Measurements from ENCODE around the gene E2F7.

Gene E2F7

DNA sequence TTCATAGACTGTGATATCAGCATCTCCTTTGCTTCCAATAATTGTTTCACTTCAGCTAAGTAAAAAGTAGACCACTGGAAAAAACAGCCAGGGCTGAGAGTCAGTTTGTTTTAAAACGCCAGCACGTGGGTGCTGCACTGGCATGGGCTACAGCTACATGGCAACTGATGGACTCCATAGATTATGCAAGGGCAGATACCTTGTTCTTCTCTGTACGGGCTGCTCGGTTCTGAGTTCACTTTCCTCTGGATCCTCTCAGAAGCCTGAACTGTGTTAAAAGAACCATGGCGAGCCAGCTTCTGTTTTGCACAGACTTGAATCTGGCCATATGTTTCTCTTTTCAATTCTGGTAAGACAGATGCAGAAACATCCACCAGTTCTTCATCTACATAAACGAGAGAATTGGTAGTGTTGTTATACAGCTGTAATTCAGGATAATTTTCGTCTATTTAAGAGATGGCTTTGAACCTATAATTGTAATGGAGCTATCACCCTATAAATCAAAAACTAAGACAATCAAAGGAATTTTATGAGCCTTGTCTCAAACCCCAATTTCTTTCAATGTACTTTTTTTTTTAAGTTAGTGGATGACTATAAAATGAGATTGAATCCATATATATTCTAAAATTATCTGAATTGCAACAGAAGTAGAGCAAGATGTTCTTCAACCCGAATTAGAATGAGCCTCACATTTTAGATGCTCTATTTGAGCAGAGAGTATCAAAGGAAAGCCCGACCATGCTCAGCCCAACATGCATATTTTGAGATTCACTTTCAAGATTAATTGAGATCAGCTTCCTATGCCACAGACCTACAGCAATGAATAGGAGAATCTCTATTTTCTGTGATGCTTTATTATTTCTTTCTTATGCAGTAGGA is 31.5 kb downstream of the E2F7 start:
- TF ChIP-seq JUND (IDR thresholded peaks at IDR 0.05; ENCODE audit: low read depth) = no peak
- in situ Hi-C loops (cut with HindIII; ENCODE audit: low pct_unique_long_range_greater_than_20kb, low sequenced_read_pairs) = no loop called here

DNA sequence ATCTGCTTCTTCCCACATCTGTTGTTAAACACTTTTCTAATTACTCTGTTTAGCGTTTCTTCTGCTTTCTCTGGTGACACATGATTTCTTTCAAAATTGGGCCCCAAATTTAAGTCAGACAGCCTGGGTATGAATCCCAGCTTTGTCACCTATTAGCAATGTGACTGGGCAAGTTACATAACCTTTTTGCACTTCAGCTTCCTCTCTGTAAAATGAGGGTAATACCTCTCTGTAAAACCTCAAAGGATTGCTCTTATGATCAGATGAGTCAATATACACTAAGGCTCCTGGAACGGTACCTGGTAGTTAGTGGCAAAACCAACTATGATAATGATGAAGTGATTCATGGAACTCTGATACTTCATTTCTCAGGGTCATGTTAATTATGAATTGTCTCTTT is 33.0 kb downstream of the E2F7 start:
- no peak for DNase-seq (ENCODE audit: low read depth in 1 of 2, low spot score in 1 of 2)
- in situ Hi-C loops (cut with HindIII; ENCODE audit: low pct_unique_long_range_greater_than_20kb, low sequenced_read_pairs) = no loop called here
- no peak for TF ChIP-seq JUND (IDR thresholded peaks at IDR 0.05; ENCODE audit: low read depth)

More for the DNA sequence above, 31.5 kb downstream of the E2F7 start:
- DNase-seq (ENCODE audit: low read depth in 1 of 2, low spot score in 1 of 2) = no peak

GRCh38 chr12:77031745-77032144 is 33.6 kb downstream of the E2F7 start:
- in situ Hi-C loops (cut with HindIII; ENCODE audit: low pct_unique_long_range_greater_than_20kb, low sequenced_read_pairs) = no loop called here
- DNase-seq (ENCODE audit: low read depth in 1 of 2, low spot score in 1 of 2) = no peak
- no peak for TF ChIP-seq JUND (IDR thresholded peaks at IDR 0.05; ENCODE audit: low read depth)

DNA sequence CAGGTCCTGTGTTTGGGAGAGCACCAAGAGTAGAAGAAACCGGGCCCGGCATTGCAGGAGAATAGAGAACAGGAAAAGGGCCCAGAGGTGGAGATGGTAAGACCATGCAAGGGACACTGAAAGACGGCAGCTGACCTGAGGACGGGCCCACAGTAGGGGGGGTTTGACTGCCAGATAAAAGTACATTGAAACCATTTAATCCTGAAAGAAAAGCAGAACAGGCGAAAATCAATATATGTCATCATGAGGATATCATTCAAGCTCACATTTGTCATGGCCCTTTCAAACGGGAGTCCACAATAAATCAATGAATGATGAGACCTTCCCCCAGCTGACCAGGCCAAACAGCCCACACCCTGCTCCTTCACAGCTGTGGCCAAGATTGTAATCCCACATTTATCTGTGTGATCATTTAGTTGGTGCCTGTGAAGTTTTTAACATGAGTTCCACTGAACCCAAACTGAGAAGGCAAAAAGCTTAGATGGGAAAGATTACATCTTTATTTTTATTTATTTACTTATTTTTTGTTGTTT is 39.5 kb downstream of the E2F7 start:
- no peak for TF ChIP-seq JUND (IDR thresholded peaks at IDR 0.05; ENCODE audit: low read depth)
- in situ Hi-C loops (cut with HindIII; ENCODE audit: low pct_unique_long_range_greater_than_20kb, low sequenced_read_pairs) = no loop called here
- no peak for DNase-seq (ENCODE audit: low read depth in 1 of 2, low spot score in 1 of 2)

GRCh38 chr12:77023501-77023900 is 41.9 kb downstream of the E2F7 start:
- no peak for TF ChIP-seq JUND (IDR thresholded peaks at IDR 0.05; ENCODE audit: low read depth)
- no peak for DNase-seq (ENCODE audit: low read depth in 1 of 2, low spot score in 1 of 2)
- in situ Hi-C loops (cut with HindIII; ENCODE audit: low pct_unique_long_range_greater_than_20kb, low sequenced_read_pairs) = no loop called here

- no peak for DNase-seq (ENCODE audit: low read depth in 1 of 2, low spot score in 1 of 2)
- no peak for TF ChIP-seq JUND (IDR thresholded peaks at IDR 0.05; ENCODE audit: low read depth)
- in situ Hi-C loops (cut with HindIII; ENCODE audit: low pct_unique_long_range_greater_than_20kb, low sequenced_read_pairs) = no loop called here
These were observed 45.4 kb downstream of the E2F7 start for GRCh38 chr12:77019920-77020319.

GRCh38 chr12:77016606-77017005 is 48.8 kb downstream of the E2F7 start:
- no peak for DNase-seq (ENCODE audit: low read depth in 1 of 2, low spot score in 1 of 2)
- in situ Hi-C loops (cut with HindIII; ENCODE audit: low pct_unique_long_range_greater_than_20kb, low sequenced_read_pairs) = no loop called here
- no peak for TF ChIP-seq JUND (IDR thresholded peaks at IDR 0.05; ENCODE audit: low read depth)

DNA sequence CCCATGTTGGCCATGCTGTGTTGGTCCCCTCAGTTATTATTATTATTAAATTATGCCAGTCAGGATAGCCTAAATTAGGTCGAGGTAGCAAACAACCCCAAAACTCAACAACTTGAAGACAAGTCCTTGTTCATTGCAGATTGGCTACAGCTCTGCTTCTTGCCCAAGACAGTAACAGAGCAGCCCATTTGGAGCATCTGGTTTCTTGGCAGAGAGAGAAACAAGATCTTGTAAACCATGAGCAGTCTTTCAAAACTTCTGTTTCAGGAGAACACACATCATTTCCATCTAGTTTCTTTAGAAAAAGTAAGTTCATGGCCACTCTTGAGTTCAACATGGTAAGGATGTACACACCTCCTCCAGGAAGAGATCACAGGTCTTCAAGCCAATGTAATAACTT is 52.3 kb downstream of the E2F7 start:
- no peak for TF ChIP-seq JUND (IDR thresholded peaks at IDR 0.05; ENCODE audit: low read depth)
- in situ Hi-C loops (cut with HindIII; ENCODE audit: low pct_unique_long_range_greater_than_20kb, low sequenced_read_pairs) = no loop called here
- no peak for DNase-seq (ENCODE audit: low read depth in 1 of 2, low spot score in 1 of 2)

GRCh38 chr12:77010691-77011548 is 54.4 kb downstream of the E2F7 start:
- in situ Hi-C loops (cut with HindIII; ENCODE audit: low pct_unique_long_range_greater_than_20kb, low sequenced_read_pairs) = no loop called here
- DNase-seq (ENCODE audit: low read depth in 1 of 2, low spot score in 1 of 2) = peak; percentile 59 to 81

GRCh38 chr12:77007476-77007875 is 57.9 kb downstream of the E2F7 start:
- TF ChIP-seq JUND (IDR thresholded peaks at IDR 0.05; ENCODE audit: low read depth) = no peak
- no peak for DNase-seq (ENCODE audit: low read depth in 1 of 2, low spot score in 1 of 2)
- in situ Hi-C loops (cut with HindIII; ENCODE audit: low pct_unique_long_range_greater_than_20kb, low sequenced_read_pairs) = no loop called here

More at GRCh38 chr12:77010691-77011548, 54.4 kb downstream of the E2F7 start:
- TF ChIP-seq JUND (IDR thresholded peaks at IDR 0.05; ENCODE audit: low read depth) = no peak

DNA sequence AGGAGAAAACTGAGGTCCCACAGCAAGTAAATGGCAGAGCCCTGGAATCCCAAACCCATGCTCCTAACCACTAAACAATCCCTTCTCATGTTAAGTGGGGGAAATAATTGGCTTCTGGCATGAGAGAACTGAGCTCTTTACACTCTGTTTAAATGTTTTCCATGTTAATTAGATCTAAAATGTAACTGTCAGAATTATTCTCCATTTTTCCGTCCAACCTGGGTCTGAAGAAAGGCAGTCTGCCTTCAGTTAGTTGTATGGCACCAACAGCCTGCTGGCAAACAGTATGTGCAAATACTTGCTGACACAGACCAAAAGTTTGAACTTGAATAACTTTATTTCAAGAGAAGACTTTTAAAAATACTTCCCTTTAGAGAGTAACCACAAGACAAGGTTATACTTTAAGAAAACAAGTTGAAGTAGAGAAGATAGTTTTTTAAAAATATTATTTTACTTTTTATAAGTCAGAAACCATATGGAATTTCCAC is 59.7 kb downstream of the E2F7 start:
- no peak for DNase-seq (ENCODE audit: low read depth in 1 of 2, low spot score in 1 of 2)
- TF ChIP-seq JUND (IDR thresholded peaks at IDR 0.05; ENCODE audit: low read depth) = no peak
- in situ Hi-C loops (cut with HindIII; ENCODE audit: low pct_unique_long_range_greater_than_20kb, low sequenced_read_pairs) = no loop called here

DNA sequence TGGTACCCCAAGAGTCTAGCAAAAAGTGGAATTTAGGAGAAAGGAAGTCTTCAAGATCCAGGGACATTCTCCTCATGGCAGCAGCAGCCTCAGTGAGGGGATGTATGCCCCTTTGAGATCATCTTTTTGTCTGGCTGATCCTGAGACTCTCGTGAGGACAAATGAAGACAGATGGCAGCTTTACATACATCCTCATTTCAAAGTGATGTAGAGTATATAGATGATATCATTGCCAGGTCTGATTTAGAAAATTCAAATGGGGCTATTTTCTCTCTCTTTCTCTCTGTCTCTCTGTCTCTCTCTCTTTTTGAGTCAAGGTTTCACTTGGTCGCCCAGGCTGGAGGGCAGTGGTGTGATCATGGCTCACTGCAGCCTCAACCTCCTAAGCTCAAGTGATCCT is 61.5 kb downstream of the E2F7 start:
- in situ Hi-C loops (cut with HindIII; ENCODE audit: low pct_unique_long_range_greater_than_20kb, low sequenced_read_pairs) = no loop called here
- no peak for TF ChIP-seq JUND (IDR thresholded peaks at IDR 0.05; ENCODE audit: low read depth)

More for the DNA sequence above, 61.5 kb downstream of the E2F7 start:
- no peak for DNase-seq (ENCODE audit: low read depth in 1 of 2, low spot score in 1 of 2)
